HCT116 (cell line): ENCODE measurements around the gene B3GNT2.

ENCODE experiments used
- ELF1 ChIP-seq: IDR thresholded peaks from 2 replicates; pipeline ENCODE4 v1.6.1; 2012; ENCODE audit warnings: low read depth, borderline replicate concordance
- POLR2A ChIP-seq: IDR thresholded peaks from 2 replicates; pipeline ENCODE4 v1.7.0; 2011; ENCODE audit warnings: borderline replicate concordance; ENCODE audit not compliant: insufficient read depth, insufficient read length; ENCODE audit errors: extremely low read depth
- SIN3A ChIP-seq: IDR thresholded peaks from 2 replicates; pipeline ENCODE4 v1.6.1; 2012; ENCODE audit warnings: low read depth
- YY1 ChIP-seq: IDR thresholded peaks from 2 replicates; pipeline ENCODE4 v1.6.1; 2011; ENCODE audit warnings: low read length, low read depth, moderate library complexity, mild to moderate bottlenecking; ENCODE audit not compliant: insufficient replicate concordance; ENCODE audit errors: extremely low read depth
- TF ChIP-seq, protein P1 (sequence below), 3 experiments: fragments of 200-600 bp in 1 of 3; sonication (generic) in 1 of 3; IDR thresholded peaks in 2 of 3; conservative IDR thresholded peaks in 1 of 3; 2 replicates each; pipeline ENCODE4 v1.5.1; 2012 to 2017; ENCODE audit warnings: low read depth in 2 of 3, low read length in 2 of 3, antibody characterized with exemption in 1 of 3, borderline replicate concordance in 1 of 3, control low read depth in 1 of 3, mild to moderate bottlenecking in 1 of 3, mixed read lengths in 1 of 3, mixed run types in 1 of 3, moderate library complexity in 1 of 3; ENCODE audit not compliant: insufficient read depth in 1 of 3

DNA sequence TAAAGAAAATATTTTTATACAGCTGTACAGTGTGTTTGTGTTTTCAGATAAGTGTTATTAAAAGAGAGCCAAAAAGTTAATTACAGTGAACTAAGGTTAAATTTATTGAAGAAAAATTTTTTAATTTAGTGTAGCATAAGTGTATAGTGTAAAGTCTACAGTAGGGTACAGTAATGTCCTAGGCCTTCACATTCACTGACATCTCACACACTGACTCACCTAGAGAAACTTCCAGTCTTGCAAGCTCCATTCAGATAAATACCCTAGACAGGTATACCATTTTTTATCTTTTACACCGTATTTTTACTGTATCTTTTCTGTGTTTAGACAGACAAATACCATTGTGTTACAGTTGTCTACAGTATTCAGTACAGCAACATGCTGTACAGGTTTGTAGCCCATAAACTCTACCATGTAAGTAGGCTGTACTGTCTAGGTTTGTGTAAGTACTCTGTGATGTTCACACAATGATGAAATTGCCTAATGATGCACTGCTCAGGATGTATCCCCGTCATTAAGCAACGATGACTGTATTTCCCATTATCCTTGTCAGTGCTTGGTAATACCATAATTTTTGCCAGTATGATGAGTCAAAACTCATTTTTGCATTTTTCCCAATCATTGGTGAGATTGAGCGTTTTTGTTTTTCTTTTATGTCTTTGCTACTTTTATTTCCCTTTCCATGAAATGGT, 48.2 kb upstream of the B3GNT2 start:
- no peak for TF ChIP-seq SIN3A
- no peak for TF ChIP-seq ELF1
- TF ChIP-seq, protein P1, sequence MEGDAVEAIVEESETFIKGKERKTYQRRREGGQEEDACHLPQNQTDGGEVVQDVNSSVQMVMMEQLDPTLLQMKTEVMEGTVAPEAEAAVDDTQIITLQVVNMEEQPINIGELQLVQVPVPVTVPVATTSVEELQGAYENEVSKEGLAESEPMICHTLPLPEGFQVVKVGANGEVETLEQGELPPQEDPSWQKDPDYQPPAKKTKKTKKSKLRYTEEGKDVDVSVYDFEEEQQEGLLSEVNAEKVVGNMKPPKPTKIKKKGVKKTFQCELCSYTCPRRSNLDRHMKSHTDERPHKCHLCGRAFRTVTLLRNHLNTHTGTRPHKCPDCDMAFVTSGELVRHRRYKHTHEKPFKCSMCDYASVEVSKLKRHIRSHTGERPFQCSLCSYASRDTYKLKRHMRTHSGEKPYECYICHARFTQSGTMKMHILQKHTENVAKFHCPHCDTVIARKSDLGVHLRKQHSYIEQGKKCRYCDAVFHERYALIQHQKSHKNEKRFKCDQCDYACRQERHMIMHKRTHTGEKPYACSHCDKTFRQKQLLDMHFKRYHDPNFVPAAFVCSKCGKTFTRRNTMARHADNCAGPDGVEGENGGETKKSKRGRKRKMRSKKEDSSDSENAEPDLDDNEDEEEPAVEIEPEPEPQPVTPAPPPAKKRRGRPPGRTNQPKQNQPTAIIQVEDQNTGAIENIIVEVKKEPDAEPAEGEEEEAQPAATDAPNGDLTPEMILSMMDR (IDR thresholded peaks at IDR 0.05 in 2 of 3, conservative IDR thresholded peaks at IDR 0.05 in 1 of 3; ENCODE audit: borderline replicate concordance in 1 of 3, insufficient read depth in 1 of 3, low read depth in 2 of 3, low read length in 2 of 3) = no peak
- no peak for TF ChIP-seq YY1
- TF ChIP-seq POLR2A = no peak
